HL-60 (cell line): Measurements from ENCODE around the gene MED13L.

Experiments used
- GABPA ChIP-seq: IDR thresholded peaks from 2 replicates; pipeline ENCODE4 v1.6.1; 2012; ENCODE audit warnings: low read depth
- POLR2AphosphoS5 ChIP-seq: IDR thresholded peaks from 2 replicates; pipeline ENCODE4 v1.6.1; 2012; ENCODE audit warnings: low read depth
- SPI1 ChIP-seq: IDR thresholded peaks from 2 replicates; pipeline ENCODE4 v1.6.1; 2012; ENCODE audit warnings: low read depth, mild to moderate bottlenecking, borderline replicate concordance
- TF ChIP-seq, protein P1 (sequence below): IDR thresholded peaks from one replicate; pipeline ENCODE4 v1.5.1; 2011; ENCODE audit warnings: low read length, control low read depth, inconsistent platforms; ENCODE audit not compliant: insufficient read depth
- TF ChIP-seq, protein P2 (sequence below): IDR thresholded peaks from 2 replicates; pipeline ENCODE4 v1.6.1; 2012; ENCODE audit warnings: low read depth; ENCODE audit not compliant: insufficient replicate concordance

DNA sequence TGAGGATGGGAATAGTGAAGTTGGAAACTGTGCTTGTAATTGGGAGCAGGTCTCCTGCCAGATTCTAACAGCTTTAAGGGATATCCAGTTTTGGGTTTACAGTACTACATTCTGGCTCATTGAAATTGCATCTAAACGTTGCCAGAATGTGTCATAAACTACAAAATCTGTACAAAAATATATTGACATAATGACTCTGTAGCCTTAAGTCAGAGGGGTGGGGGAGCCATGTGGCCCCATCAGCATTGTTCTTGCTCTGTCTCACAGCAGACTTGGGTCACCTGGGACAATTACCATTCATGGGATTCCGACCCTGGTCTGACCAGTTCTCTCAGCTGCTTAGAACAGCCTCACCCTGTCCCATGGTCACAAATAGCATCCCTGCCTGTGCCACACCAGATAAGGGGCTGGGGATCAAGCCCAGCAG, 43.3 kb upstream of the MED13L start:
- TF ChIP-seq, protein P1, sequence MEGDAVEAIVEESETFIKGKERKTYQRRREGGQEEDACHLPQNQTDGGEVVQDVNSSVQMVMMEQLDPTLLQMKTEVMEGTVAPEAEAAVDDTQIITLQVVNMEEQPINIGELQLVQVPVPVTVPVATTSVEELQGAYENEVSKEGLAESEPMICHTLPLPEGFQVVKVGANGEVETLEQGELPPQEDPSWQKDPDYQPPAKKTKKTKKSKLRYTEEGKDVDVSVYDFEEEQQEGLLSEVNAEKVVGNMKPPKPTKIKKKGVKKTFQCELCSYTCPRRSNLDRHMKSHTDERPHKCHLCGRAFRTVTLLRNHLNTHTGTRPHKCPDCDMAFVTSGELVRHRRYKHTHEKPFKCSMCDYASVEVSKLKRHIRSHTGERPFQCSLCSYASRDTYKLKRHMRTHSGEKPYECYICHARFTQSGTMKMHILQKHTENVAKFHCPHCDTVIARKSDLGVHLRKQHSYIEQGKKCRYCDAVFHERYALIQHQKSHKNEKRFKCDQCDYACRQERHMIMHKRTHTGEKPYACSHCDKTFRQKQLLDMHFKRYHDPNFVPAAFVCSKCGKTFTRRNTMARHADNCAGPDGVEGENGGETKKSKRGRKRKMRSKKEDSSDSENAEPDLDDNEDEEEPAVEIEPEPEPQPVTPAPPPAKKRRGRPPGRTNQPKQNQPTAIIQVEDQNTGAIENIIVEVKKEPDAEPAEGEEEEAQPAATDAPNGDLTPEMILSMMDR, result no peak
- TF ChIP-seq, protein P2, sequence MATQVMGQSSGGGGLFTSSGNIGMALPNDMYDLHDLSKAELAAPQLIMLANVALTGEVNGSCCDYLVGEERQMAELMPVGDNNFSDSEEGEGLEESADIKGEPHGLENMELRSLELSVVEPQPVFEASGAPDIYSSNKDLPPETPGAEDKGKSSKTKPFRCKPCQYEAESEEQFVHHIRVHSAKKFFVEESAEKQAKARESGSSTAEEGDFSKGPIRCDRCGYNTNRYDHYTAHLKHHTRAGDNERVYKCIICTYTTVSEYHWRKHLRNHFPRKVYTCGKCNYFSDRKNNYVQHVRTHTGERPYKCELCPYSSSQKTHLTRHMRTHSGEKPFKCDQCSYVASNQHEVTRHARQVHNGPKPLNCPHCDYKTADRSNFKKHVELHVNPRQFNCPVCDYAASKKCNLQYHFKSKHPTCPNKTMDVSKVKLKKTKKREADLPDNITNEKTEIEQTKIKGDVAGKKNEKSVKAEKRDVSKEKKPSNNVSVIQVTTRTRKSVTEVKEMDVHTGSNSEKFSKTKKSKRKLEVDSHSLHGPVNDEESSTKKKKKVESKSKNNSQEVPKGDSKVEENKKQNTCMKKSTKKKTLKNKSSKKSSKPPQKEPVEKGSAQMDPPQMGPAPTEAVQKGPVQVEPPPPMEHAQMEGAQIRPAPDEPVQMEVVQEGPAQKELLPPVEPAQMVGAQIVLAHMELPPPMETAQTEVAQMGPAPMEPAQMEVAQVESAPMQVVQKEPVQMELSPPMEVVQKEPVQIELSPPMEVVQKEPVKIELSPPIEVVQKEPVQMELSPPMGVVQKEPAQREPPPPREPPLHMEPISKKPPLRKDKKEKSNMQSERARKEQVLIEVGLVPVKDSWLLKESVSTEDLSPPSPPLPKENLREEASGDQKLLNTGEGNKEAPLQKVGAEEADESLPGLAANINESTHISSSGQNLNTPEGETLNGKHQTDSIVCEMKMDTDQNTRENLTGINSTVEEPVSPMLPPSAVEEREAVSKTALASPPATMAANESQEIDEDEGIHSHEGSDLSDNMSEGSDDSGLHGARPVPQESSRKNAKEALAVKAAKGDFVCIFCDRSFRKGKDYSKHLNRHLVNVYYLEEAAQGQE, result no peak
- TF ChIP-seq SPI1 (no peak), POLR2AphosphoS5 (no peak), GABPA (no peak)
